MV-4-11 (cell line): ENCODE results near the gene SIGLEC1.

ENCODE experiments used
- DNase-seq: peaks from one replicate; lab custom pipeline; 2025; lab: John Stamatoyannopoulos, UW

SIGLEC1 gene

GRCh38 chr20:3712279-3712873 lies at the start of gene SIGLEC1:
Gene SIGLEC1 (minus strand): TSS chr20:3712600. CDS start chr20:3707128, 5,472 bp downstream.
- peak; percentile 99 for DNase-seq

GRCh38 chr20:3760655-3761348 lies 48.4 kb upstream of the SIGLEC1 start:
- DNase-seq = no peak

- no peak for DNase-seq
Observed at GRCh38 chr20:3759884-3760283, 47.5 kb upstream of the SIGLEC1 start.

- DNase-seq = no peak
Observed at GRCh38 chr20:3759316-3759823, 47.0 kb upstream of the SIGLEC1 start.

GRCh38 chr20:3758566-3758965 lies 46.2 kb upstream of the SIGLEC1 start:
- DNase-seq = no peak

- peak; percentile 64 for DNase-seq
Observed at GRCh38 chr20:3757268-3757667, 44.9 kb upstream of the SIGLEC1 start.

GRCh38 chr20:3755814-3756480 lies 43.5 kb upstream of the SIGLEC1 start:
- DNase-seq = no peak

- DNase-seq = no peak
Observed at GRCh38 chr20:3755269-3755668, 42.9 kb upstream of the SIGLEC1 start.

- no peak for DNase-seq
Observed at GRCh38 chr20:3754276-3754630, 41.9 kb upstream of the SIGLEC1 start.

- no peak for DNase-seq
Observed at GRCh38 chr20:3753501-3754275, 41.3 kb upstream of the SIGLEC1 start.

GRCh38 chr20:3753098-3753497 lies 40.7 kb upstream of the SIGLEC1 start:
- peak; percentile 57 for DNase-seq

- DNase-seq = no peak
Observed at GRCh38 chr20:3752386-3752759, 40.0 kb upstream of the SIGLEC1 start.

GRCh38 chr20:3751675-3752385 lies 39.4 kb upstream of the SIGLEC1 start:
- no peak for DNase-seq

GRCh38 chr20:3751305-3751674 lies 38.9 kb upstream of the SIGLEC1 start:
- no peak for DNase-seq

GRCh38 chr20:3749689-3750531 lies 37.5 kb upstream of the SIGLEC1 start:
- no peak for DNase-seq

GRCh38 chr20:3749087-3749688 lies 36.8 kb upstream of the SIGLEC1 start:
- DNase-seq = no peak

- no peak for DNase-seq
Observed at GRCh38 chr20:3748073-3748472, 35.7 kb upstream of the SIGLEC1 start.

GRCh38 chr20:3747471-3747870 lies 35.1 kb upstream of the SIGLEC1 start:
- DNase-seq = no peak

GRCh38 chr20:3745686-3746173 lies 33.3 kb upstream of the SIGLEC1 start:
- DNase-seq = no peak
